Measurements from ENCODE around the gene OR1K1.
"Not testable (repeated sequence)": the region's sequence is repeated elsewhere in the genome, so short reads cannot be mapped to it uniquely, and the experiment has no call there.

The OR1K1 gene

DNA sequence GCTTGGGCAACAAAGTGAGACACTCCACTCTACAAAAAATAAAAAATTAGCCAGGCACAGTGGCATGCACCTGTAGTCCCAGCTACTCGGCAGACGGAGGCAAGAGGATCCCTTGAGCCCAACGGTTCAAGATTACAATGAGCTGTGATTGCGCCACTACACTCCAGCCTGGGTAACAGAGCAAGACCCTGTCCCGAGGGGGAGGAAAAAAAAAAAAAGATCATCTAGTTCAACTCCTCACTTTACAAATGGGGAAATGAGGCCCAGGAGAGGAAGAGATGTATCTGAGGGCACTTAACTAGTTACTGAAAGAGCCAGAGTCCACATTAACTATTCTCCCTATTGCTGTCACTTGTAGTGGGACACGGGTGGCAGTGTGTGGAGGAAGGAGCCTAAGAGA is 14.6 kb downstream of the OR1K1 start:
- DNase-seq: no peak

DNA sequence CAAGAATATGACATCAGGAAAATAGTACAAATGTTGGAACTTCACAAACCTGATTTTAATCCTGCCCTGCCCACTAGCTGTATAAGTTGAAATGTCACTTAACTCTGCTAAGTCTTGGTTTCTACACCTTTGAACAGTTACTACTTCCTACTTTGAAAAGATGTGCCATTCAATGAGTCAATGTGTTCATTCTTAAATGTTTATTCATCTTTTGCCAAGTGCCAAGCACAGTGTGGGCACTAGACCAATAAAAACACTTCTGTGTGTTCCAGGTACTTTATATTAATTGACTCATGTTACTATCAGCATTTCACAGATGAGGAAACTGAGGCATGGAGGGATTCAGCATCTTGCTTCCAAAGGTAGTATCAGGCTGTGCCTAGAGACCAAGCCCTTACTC is 15.6 kb downstream of the OR1K1 start:
- no peak for DNase-seq

DNA sequence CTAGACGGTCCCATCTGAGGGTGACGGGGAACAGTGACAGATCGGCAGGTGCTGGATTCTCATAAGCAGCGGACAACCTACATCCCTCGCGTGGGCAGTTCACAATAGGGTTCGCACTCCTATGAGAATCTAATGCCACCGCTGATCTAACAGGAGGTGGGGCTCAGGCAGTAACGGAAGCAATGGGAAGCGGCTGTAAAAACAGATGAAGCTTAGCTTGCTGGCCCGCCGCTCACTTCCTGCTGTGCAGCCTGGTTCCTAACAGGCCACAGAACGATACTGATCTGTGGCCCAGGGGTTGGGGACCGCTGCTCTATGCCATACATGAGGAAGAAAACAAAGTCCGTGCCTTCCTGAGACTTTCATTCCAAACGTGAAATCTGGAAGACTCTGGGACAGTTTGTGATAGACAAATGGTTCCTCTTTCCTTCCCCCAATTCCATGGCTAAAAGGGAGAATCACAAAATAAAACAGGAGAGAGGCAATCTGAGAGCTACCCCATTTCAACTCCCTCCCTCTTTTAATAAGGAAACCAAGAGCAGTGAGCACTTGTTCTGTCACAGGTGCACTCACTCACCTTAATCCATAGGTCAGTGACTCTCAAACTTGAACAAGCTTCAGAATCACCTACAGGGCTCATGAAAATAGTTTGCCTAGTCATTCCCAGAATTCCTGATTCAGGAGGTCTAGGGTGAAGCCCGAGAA is 16.4 kb downstream of the OR1K1 start:
- DNase-seq: no peak

DNA sequence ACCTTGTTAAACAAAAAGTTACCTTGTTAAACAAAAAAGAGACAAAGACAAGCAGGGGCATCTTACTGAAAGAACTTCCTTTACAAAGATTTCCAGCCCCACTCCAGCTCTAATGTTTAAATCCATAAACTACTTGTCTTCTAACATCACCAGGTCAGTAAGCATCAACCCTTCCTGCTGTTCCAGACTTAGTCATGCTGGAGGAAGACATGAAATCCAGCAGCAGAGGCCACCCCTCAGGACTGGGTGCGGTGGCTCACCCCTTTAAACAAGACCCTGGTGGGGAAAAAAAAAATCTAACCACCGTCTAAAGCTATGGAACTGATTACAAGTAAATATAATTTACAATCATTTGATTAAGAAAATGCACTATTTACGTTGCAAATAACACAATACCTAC is 19.4 kb downstream of the OR1K1 start:
- DNase-seq: no peak

DNA sequence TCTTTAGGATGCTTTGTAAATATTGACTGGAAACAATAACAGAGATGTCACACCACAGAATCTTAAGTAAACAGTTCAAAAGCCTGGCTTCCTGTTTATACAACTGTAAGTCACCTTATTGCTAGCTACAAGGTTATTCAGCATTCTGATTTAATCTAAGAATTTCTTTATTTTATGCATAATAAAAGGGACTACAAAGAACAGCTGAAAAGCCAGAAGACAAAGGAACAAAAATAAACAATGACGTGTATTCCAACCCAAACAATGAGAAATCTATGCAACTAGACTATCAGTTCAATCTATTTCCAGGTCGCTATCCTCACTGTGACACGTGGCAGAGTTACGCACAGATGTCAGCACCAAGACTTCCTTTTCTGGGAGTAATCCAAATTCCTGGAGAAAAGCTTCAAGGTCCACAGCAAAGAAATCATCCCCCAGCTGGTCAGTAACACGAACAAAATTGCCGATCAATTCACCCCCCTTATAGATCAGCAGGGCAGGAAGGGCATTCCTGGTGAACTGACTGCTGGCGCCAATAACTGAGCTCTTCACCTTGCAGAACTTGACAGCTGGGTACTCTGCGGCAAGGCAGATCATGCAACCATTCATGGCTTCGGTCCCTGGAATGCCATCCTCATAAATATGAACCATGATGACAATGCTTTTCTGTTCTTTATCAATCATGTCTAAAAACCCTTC is 20.0 kb downstream of the OR1K1 start:
- no peak for DNase-seq

DNA sequence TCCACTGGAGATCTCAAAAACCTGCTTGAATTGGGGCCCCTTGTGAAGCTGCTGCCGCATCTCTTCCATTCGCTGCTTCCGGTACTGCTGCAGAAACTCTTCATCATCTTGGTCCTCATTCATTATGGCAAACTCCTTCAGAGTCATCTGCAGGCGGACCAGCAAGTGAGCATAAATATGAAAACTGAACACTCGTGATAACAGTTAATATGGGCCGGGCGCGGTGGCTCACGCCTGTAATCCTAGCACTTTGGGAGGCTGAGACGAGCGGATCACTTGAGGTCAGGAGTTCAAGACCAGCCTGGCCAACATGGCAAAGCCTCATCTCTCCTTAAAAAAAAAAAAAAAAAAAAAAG is 20.5 kb downstream of the OR1K1 start:
- no peak for DNase-seq

DNA sequence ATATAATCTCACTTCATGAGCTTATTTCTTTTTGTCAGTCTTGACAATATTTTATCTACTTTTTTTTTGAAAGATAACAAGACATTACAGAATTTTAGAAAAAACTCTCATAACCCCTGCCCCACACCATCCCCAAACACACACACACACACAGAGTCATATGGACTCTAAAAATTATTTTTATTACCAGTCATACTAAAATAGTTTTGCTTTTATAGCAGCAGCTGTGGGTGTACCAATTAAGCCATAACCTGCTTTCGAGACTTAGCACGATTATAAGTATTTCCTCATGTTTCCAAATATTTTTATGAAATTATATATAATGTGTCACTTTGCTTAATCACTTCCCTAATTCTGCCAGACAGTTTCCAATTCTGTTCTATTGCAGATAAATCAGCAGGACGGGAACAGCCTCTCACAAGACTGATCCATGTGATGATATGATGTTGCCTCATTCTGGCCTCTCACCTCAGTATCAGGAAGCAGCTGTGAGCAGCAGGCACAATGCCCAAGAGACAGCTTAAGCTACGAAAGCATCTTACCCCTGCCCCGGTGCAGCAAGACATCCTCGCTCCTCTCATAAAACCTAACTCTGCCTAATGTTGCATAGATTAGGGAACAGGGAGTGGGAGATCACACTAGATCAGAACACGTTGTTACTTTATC is 21.5 kb downstream of the OR1K1 start:
- no peak for DNase-seq

DNA sequence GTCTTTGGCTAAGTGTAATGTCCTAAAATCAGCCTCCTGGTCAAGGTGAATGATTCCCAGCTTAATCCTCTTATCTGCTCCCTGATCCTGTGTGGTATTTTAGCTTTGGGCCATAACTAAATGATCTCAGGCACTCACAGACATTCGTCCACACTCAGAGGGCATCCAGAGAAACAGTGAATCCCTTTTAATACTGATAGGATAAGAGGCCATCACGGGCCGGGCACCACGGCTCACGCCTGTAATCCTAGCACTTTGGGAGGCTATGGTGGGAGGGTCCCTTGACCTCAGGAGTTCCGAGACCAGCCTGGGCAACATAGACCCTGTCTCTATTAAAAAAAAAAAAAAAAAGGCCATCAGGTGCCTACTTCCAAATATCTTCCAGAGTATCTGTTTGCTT is 22.1 kb downstream of the OR1K1 start:
- DNase-seq: no peak

DNA sequence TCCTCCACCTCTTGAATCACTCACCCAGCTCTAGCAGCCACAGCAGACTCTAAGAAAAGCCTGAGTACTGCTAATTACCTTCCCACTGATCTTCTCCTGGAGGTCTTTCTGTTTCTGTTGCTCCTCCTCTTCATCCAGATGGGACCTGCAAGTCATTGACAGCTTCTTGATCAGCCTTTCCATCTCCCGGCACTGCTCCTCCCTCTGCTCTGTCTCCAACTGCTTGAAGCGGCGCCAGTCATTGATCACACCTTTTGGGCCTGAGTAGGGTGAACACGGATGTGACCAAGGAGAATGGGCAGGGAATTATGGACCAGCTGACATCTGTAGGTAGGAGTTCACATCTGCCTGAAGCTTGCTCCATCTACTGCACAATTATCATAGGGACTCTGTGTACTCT is 23.0 kb downstream of the OR1K1 start:
- no peak for DNase-seq

DNA sequence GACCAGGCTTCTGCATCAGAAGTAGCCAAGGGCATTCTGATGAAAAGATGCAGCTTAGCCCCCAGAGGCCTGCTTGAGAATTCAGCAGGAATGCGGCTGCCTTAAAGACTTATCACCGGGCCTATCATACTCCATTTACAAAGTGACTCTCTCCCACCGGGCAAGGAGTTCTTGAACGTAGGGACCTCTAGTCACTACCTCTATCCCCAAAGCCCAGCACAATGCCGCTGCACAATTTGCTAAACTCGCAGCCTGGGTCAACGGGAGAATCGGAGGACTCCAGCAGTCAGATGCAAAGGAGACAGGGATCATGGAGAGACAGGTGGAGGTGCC is 27.8 kb downstream of the OR1K1 start:
- DNase-seq: no peak

DNA sequence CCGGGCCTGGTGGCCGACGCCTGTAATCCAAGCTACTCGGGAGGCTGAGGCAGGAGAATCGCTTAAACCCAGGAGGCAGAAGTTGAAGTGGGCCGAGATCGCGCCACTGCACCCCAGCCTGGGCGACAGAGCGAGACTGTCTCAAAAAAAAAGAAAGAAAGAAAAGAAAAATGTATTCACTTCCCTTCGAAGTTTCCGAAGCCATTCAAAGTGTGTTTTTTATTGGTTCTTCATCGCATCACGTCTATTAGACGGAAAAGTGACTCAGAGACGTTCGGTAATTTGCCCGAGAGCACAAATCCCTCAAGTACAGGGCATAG is 29.0 kb downstream of the OR1K1 start:
- not testable (repeated sequence) for DNase-seq

DNA sequence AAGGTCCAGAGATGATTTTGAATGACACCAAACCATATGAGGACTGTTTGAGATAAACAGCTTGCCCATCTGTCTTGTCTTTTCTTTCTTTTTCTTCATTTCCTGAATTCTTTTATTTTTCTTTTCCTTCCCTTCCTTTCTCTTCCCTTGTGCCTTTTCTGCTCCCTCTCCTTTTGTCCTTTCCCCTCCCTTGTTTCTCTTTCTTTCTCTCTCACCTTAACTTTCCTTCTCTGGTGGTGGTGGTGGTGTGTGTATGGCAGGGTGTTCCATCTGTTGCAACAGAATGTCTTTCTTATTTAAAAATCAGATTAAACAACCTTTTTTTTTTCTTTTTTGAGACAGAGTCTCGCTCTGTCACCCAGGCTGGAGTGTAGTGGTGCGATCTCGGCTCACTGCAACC is 32.3 kb downstream of the OR1K1 start:
- no peak for DNase-seq

DNA sequence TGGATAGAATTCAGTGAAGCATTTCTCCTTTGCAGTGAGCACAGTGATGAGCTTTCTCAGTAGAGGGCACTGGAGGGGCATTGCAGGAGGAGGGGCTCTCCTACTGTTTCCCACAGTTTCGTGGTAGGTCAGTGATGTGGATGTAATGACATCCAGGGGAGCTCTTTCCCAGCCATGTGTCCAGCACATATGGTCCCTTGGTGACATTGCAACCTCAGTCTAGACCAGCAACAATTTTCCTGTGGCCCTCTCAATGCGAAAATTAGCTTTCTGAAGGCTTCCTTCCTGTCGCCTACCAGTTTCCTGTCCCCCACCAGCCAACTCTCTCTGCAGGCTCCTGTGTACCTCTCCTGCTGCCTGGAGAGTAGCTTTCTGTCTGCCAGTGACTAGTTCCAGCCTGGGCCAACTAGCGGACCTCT is 35.4 kb downstream of the OR1K1 start:
- no peak for DNase-seq

DNA sequence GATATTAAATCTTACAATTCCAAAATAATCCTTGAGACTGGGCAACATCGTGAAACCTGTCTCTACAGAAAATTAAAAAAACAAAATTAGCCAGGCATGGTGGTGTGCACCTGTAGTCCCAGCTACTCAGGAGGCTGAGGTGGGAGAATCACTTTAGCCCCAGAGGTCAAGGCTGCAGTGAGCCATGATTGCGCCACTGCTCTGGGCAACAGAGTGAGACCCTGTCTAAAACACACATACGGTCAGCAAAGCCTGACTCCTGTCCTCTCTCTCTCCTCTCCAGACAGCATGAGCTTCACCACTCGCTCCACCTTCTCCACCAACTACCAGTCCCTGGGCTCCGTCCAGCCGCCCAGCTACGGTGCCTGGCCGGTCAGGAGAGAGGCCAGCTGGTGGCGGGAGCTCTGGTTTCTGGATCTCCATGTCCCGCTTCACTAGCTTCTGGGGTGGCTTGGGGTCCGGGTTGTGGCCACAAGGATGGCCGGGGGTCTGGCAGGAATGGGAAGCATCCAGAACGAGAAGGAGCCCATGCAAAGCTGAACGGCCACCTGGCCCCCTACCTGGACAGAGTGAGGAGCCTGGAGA is 37.4 kb downstream of the OR1K1 start:
- DNase-seq: no peak

DNA sequence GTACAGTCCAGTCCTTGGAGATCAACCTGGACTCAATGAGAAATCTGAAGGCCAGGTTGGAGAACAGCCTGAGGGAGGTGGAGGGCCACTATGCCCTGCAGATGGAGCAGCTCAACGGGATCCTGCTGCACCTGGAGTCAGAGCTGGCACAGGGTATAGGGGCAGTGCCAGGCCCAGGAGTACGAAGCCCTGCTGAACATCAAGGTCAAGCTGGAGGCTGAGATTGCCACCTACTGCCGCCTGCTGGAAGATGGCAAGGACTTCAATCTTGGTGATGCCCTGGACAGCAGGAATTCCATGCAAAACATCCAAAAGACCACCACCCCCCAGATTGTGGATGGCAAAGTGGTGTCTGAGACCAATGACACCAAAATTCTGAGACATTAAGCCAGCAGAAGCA is 38.5 kb downstream of the OR1K1 start:
- DNase-seq: not testable (repeated sequence)

DNA sequence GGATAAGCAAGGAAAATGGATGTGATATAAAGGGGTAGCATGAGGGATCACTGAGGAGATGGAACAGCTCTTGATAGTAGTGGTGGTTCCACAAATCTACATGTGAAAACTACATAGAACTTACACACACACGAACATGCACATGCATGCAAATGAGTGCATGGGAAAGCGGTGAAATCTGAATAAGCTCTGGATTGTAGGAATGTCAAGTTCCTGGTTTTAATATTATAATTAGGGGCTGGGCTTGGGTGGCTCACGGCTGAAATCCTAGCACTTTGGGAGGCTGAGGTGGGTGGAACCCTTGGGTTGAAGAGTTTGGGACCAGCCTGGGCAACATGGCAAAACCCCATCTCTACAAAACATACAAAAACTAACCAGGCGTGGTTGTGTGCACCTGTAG is 41.6 kb downstream of the OR1K1 start:
- no peak for DNase-seq

DNA sequence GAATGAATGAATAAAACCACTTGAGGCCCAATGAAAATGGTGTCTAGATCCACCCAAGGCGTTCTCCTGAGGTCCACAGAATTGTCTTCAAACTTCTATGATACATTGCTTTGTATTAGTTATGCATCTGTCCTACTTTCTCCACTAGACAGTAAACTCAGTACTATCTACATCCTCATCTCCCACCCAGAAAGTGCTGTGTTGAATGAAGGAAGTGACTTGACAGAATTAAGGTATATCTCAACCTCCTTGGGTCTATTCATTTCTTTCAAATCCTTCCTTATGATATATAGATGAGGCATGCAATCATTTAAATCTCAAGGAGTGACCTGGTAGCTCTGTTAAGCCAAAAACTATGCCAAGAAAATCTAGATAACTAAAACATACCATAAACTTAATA is 44.2 kb downstream of the OR1K1 start:
- no peak for DNase-seq

DNA sequence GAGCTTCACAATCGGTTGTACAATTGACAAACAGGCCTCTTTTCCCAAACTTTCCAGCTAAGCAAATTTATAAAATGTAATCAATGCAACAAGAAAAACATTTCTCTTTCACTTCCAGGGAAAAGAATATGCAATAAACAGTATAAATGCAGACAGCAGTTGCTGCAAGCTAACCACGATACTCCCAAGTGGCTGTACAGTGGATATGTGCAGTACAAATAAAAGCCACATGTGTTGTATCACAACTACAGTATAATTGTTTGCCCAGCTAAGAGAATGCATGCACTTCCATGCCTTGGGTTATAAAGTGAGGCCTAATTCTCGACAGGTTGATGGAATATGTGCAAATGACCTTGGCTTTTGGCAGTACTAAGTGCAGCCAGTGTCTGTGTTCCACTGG is 45.2 kb downstream of the OR1K1 start:
- no peak for DNase-seq

DNA sequence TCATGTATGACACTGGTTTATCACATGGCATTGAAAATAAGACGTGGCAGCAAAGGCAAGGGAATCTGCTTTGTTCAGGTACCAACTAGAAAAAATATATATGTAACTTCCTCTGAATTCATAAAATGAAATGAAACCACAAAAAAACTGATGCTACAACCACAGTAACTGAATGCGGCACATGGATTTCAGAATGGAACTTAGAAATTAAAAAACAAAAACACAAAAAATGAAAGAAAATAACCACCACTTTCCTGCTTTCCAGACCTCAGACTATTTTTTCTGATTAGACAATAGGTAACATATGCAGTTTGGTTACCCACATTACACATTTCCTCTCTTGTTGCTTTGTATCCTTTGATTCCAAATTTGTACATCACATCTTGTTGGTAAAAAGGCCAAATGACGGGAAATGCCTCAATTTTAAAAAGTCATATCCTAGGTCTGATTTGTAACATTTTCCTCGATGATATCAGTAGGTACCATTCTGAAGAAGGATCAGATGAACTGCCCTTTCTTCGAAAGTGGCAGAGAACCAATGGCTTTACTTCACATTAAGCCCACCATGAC is 46.5 kb downstream of the OR1K1 start:
- DNase-seq: no peak

DNA sequence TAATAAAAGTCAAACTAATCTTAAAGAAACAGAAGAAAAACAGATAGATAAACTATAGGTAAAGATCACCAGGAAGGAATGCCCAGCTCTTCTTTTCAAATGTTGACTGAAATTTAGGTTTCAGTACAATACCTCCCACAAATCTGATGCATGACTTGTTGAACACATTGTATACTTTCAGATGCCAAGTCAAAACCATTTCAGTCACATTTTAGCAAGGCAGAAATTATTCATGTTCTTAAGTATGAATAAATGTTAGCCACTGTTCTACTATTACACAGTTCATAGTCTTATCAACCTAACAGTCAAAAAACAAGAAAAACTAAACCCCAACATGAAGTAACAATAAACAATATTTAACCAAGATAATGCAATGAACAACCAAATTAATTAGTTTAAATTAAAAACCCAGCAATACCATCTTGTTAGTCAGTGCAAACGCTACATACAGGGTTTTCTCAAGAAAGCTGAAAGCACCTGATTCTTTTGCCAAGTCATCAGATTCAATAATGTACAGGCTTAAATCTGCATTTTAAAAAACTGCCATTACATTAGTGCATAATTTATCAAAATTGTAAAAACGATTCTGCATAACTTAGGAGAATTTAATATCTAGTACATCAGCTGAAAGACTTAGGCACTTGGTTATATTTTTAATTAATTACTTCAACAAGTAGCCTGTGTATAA is 48.5 kb downstream of the OR1K1 start:
- no peak for DNase-seq

All from DMS 273 treated with DMSO at 0.1 percent for 48 hours (cell line).